Measurements from ENCODE around the gene B3GAT3. TPM values are rescaled to one million over a fixed set of nuclear protein-coding genes. Genes with fewer than 3 reads are reported as not detected.
"Not testable (repeated sequence)": the region's sequence is repeated elsewhere in the genome, so short reads cannot be mapped to it uniquely, and the experiment has no call there.

B3GAT3 gene
- total and polyA plus RNA-seq, 2 donors: 29.4 to 72.2 TPM

GRCh38 chr11:62621027-62621566 is 689 bp downstream of the B3GAT3 start:
- H3K9me3 ChIP-seq (ENCODE audit: control insufficient read depth in 2 of 2, insufficient read depth in 1 of 2, low read length in 1 of 2): no peaks in the 10 kb centered on the region
- no peaks in the 10 kb centered on the region for H3K27me3 ChIP-seq (ENCODE audit: control insufficient read depth in 2 of 2, insufficient read depth in 1 of 2, low read length in 1 of 2)
- peaks cover 16 to 17% of the 10 kb centered on the region in 2 donors for H3K4me1 ChIP-seq (ENCODE audit: control insufficient read depth in 2 of 2, insufficient read depth in 2 of 2, low read length in 2 of 2)
- H3K4me3 ChIP-seq (ENCODE audit: low read length in 2 of 2): peak overlapping the region; percentile 60 to 82
- WGBS: 35% methylated on average over 8 of the region's 8 CpGs
- H3K27ac ChIP-seq (ENCODE audit: low read depth in 1 of 2, low read length in 1 of 2): peak overlapping the region; percentile 87 to 88
- peaks cover 25 to 28% of the 10 kb centered on the region in 2 donors for H3K36me3 ChIP-seq (ENCODE audit: control insufficient read depth in 2 of 2, insufficient read depth in 2 of 2, low read length in 1 of 2)
- no peak for DNase-seq (ENCODE audit: low read depth in 6 of 9, low spot score in 9 of 9)

- Histone ChIP-seq H3K4me1 (ENCODE audit: control insufficient read depth in 2 of 2, insufficient read depth in 2 of 2, low read length in 2 of 2) (peaks cover 11 to 17% of the 10 kb centered on the region in 2 donors), H3K36me3 (ENCODE audit: control insufficient read depth in 2 of 2, insufficient read depth in 2 of 2, low read length in 1 of 2) (peaks cover 26 to 30% of the 10 kb centered on the region in 2 donors)
- WGBS: 98% methylated on average over 14 of the region's 14 CpGs
These were observed 4.8 kb downstream of the B3GAT3 start for GRCh38 chr11:62616957-62617356.

GRCh38 chr11:62615521-62615920 is 6.3 kb downstream of the B3GAT3 start:
- no peak overlapping the region for H3K4me3 ChIP-seq (ENCODE audit: low read length in 2 of 2)
- no peak for DNase-seq (ENCODE audit: low read depth in 6 of 9, low spot score in 9 of 9)
- H3K4me1 ChIP-seq (ENCODE audit: control insufficient read depth in 2 of 2, insufficient read depth in 2 of 2, low read length in 2 of 2): peaks cover 4 to 20% of the 10 kb centered on the region in 2 donors
- WGBS: 98% methylated on average over 7 of the region's 7 CpGs
- H3K27ac ChIP-seq (ENCODE audit: low read depth in 1 of 2, low read length in 1 of 2): no peak overlapping the region
- H3K36me3 ChIP-seq (ENCODE audit: control insufficient read depth in 2 of 2, insufficient read depth in 2 of 2, low read length in 1 of 2): peaks cover 28 to 30% of the 10 kb centered on the region in 2 donors
- H3K27me3 ChIP-seq (ENCODE audit: control insufficient read depth in 2 of 2, insufficient read depth in 1 of 2, low read length in 1 of 2): no peaks in the 10 kb centered on the region
- no peaks in the 10 kb centered on the region for H3K9me3 ChIP-seq (ENCODE audit: control insufficient read depth in 2 of 2, insufficient read depth in 1 of 2, low read length in 1 of 2)

More at GRCh38 chr11:62616957-62617356, 4.8 kb downstream of the B3GAT3 start:
- not testable (repeated sequence) for H3K27me3 ChIP-seq (ENCODE audit: control insufficient read depth in 2 of 2, insufficient read depth in 1 of 2, low read length in 1 of 2); H3K9me3 ChIP-seq (ENCODE audit: control insufficient read depth in 2 of 2, insufficient read depth in 1 of 2, low read length in 1 of 2); H3K4me3 ChIP-seq (ENCODE audit: low read length in 2 of 2); DNase-seq (ENCODE audit: low read depth in 6 of 9, low spot score in 9 of 9); H3K27ac ChIP-seq (ENCODE audit: low read depth in 1 of 2, low read length in 1 of 2)

GRCh38 chr11:62614275-62614674 is 7.5 kb downstream of the B3GAT3 start:
- Histone ChIP-seq H3K27ac (ENCODE audit: low read depth in 1 of 2, low read length in 1 of 2) (no peak overlapping the region), H3K9me3 (ENCODE audit: control insufficient read depth in 2 of 2, insufficient read depth in 1 of 2, low read length in 1 of 2) (no peaks in the 10 kb centered on the region), H3K36me3 (ENCODE audit: control insufficient read depth in 2 of 2, insufficient read depth in 2 of 2, low read length in 1 of 2) (peaks cover 30 to 35% of the 10 kb centered on the region in 2 donors), H3K4me3 (ENCODE audit: low read length in 2 of 2) (no peak overlapping the region), H3K27me3 (ENCODE audit: control insufficient read depth in 2 of 2, insufficient read depth in 1 of 2, low read length in 1 of 2) (no peaks in the 10 kb centered on the region), H3K4me1 (ENCODE audit: control insufficient read depth in 2 of 2, insufficient read depth in 2 of 2, low read length in 2 of 2) (peaks cover 0 to 17% of the 10 kb centered on the region in 2 donors)
- DNase-seq (ENCODE audit: low read depth in 6 of 9, low spot score in 9 of 9): no peak
- 92% methylated on average over 8 of the region's 8 CpGs for WGBS

GRCh38 chr11:62613291-62613778 is 8.5 kb downstream of the B3GAT3 start:
- peaks cover 31 to 36% of the 10 kb centered on the region in 2 donors for H3K36me3 ChIP-seq (ENCODE audit: control insufficient read depth in 2 of 2, insufficient read depth in 2 of 2, low read length in 1 of 2)
- no peak for DNase-seq (ENCODE audit: low read depth in 6 of 9, low spot score in 9 of 9)
- peaks cover 0 to 17% of the 10 kb centered on the region in 2 donors for H3K4me1 ChIP-seq (ENCODE audit: control insufficient read depth in 2 of 2, insufficient read depth in 2 of 2, low read length in 2 of 2)
- no peaks in the 10 kb centered on the region for H3K27me3 ChIP-seq (ENCODE audit: control insufficient read depth in 2 of 2, insufficient read depth in 1 of 2, low read length in 1 of 2)
- H3K9me3 ChIP-seq (ENCODE audit: control insufficient read depth in 2 of 2, insufficient read depth in 1 of 2, low read length in 1 of 2): no peaks in the 10 kb centered on the region
- peak overlapping the region; percentile 83 to 95 for H3K27ac ChIP-seq (ENCODE audit: low read depth in 1 of 2, low read length in 1 of 2)
- H3K4me3 ChIP-seq (ENCODE audit: low read length in 2 of 2): peak overlapping the region; percentile 66 to 81
- WGBS: 93% methylated on average over 15 of the region's 15 CpGs

- peak in 6 of 9 donors; percentile 66 to 92 (median 80) for DNase-seq (ENCODE audit: low read depth in 6 of 9, low spot score in 9 of 9)
- H3K36me3 ChIP-seq (ENCODE audit: control insufficient read depth in 2 of 2, insufficient read depth in 2 of 2, low read length in 1 of 2): peaks cover 34 to 41% of the 10 kb centered on the region in 2 donors
- peaks cover 0 to 17% of the 10 kb centered on the region in 2 donors for H3K4me1 ChIP-seq (ENCODE audit: control insufficient read depth in 2 of 2, insufficient read depth in 2 of 2, low read length in 2 of 2)
- peak within 1 kb of the TSS; percentile 83 to 95 for H3K27ac ChIP-seq (ENCODE audit: low read depth in 1 of 2, low read length in 1 of 2)
- peak within 1 kb of the TSS; percentile 66 to 81 for H3K4me3 ChIP-seq (ENCODE audit: low read length in 2 of 2)
- no peaks in the 10 kb centered on the region for H3K9me3 ChIP-seq (ENCODE audit: control insufficient read depth in 2 of 2, insufficient read depth in 1 of 2, low read length in 1 of 2)
- WGBS: 4% methylated on average over 90 of the region's 91 CpGs
- no peaks in the 10 kb centered on the region for H3K27me3 ChIP-seq (ENCODE audit: control insufficient read depth in 2 of 2, insufficient read depth in 1 of 2, low read length in 1 of 2)
These were observed 9.2 kb downstream of the B3GAT3 start, which contains the start of the genes EML3 and ROM1 for GRCh38 chr11:62612366-62613290. Gene EML3, minus strand, starts transcription at chr11:62612775. Its CDS starts 318 bp downstream, at chr11:62612457. Gene ROM1, plus strand, starts transcription at chr11:62613257. Its CDS starts 25 bp downstream, at chr11:62613282.

GRCh38 chr11:62611705-62612365 is 10.0 kb downstream of the B3GAT3 start:
- Histone ChIP-seq H3K27ac (ENCODE audit: low read depth in 1 of 2, low read length in 1 of 2) (peak overlapping the region; percentile 78 to 95), H3K4me3 (ENCODE audit: low read length in 2 of 2) (peak overlapping the region; percentile 66 to 81), H3K36me3 (ENCODE audit: control insufficient read depth in 2 of 2, insufficient read depth in 2 of 2, low read length in 1 of 2) (peaks cover 28 to 35% of the 10 kb centered on the region in 2 donors), H3K4me1 (ENCODE audit: control insufficient read depth in 2 of 2, insufficient read depth in 2 of 2, low read length in 2 of 2) (peaks cover 0 to 17% of the 10 kb centered on the region in 2 donors), H3K27me3 (ENCODE audit: control insufficient read depth in 2 of 2, insufficient read depth in 1 of 2, low read length in 1 of 2) (no peaks in the 10 kb centered on the region), H3K9me3 (ENCODE audit: control insufficient read depth in 2 of 2, insufficient read depth in 1 of 2, low read length in 1 of 2) (no peaks in the 10 kb centered on the region)
- peak in 3 of 9 donors; percentile 32 to 52 (median 44) for DNase-seq (ENCODE audit: low read depth in 6 of 9, low spot score in 9 of 9)
- WGBS: 3% methylated on average over 34 of the region's 34 CpGs

- peak overlapping the region; percentile 66 to 81 for H3K4me3 ChIP-seq (ENCODE audit: low read length in 2 of 2)
- no peak for DNase-seq (ENCODE audit: low read depth in 6 of 9, low spot score in 9 of 9)
- no peaks in the 10 kb centered on the region for H3K9me3 ChIP-seq (ENCODE audit: control insufficient read depth in 2 of 2, insufficient read depth in 1 of 2, low read length in 1 of 2)
- 87% methylated on average over 28 of the region's 28 CpGs for WGBS
- no peak overlapping the region for H3K27ac ChIP-seq (ENCODE audit: low read depth in 1 of 2, low read length in 1 of 2)
- no peaks in the 10 kb centered on the region for H3K27me3 ChIP-seq (ENCODE audit: control insufficient read depth in 2 of 2, insufficient read depth in 1 of 2, low read length in 1 of 2)
- H3K4me1 ChIP-seq (ENCODE audit: control insufficient read depth in 2 of 2, insufficient read depth in 2 of 2, low read length in 2 of 2): peaks cover 0 to 17% of the 10 kb centered on the region in 2 donors
- peaks cover 27 to 29% of the 10 kb centered on the region in 2 donors for H3K36me3 ChIP-seq (ENCODE audit: control insufficient read depth in 2 of 2, insufficient read depth in 2 of 2, low read length in 1 of 2)
These were observed 10.7 kb downstream of the B3GAT3 start for GRCh38 chr11:62610814-62611704.
